ENCODE measurements around the gene NUBP2. TPM values are rescaled to one million over a fixed set of nuclear protein-coding genes. Genes with fewer than 3 reads are reported as not detected.

Gene NUBP2
- total RNA-seq, 1 experiment from 2014 or later, result 103 TPM

DNA sequence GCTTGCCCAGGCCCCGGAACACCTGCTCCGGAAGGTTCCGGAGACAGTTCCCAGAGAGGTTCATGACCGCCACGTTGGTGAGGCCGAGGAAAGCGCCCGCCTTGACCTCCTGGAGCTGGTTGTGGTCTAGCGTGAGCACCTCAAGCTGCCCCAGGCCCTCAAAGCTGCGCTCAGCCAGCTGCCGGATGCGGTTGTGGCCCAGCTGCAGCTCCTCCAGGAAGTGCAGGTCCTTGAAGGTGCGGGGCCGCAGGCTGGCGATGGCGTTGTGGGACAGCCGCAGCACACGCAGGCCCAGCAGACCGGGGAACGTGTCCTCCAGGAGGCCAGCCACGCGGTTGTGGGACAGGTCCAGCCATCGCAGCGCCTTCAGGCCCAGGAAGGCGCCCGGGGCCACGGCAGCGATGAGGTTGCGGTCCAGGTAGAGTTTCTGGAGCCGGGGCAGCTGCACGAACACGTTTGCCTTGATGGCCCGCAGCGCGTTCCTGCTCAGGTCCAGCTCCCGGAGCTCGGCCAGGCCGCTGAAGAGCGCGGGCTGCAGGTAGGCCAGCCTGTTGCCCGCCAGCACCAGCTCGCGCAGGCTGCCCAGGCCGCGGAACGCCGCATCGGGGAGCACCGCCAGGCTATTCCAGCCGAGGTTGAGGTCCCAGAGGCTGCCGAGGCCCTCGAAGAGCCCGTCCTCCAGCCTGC lies 8.6 kb downstream of the NUBP2 start:
- no TSS peak for BruUV-seq (replicated peaks)
- TF ChIP-seq, protein P1, sequence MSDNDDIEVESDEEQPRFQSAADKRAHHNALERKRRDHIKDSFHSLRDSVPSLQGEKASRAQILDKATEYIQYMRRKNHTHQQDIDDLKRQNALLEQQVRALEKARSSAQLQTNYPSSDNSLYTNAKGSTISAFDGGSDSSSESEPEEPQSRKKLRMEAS (IDR thresholded peaks at IDR 0.05), result no peak
- TF ChIP-seq ZNF274 (IDR thresholded peaks at IDR 0.05; ENCODE audit: low read depth, low read length) (no peak), POLR2A (IDR thresholded peaks at IDR 0.05; ENCODE audit: borderline replicate concordance, extremely low read depth, insufficient read depth, insufficient read length) (no peak), ATF3 (IDR thresholded peaks at IDR 0.05) (no peak), ELF1 (IDR thresholded peaks at IDR 0.05; ENCODE audit: borderline replicate concordance, low read depth) (no peak), ZBTB33 (IDR thresholded peaks at IDR 0.05; ENCODE audit: extremely low read depth, insufficient replicate concordance, low read length) (no peak), SRF (IDR thresholded peaks at IDR 0.05; ENCODE audit: low read depth) (no peak), TCF7L2 (IDR thresholded peaks at IDR 0.05; ENCODE audit: borderline replicate concordance, extremely low read depth, insufficient read depth, insufficient read length) (no peak), CBX3 (IDR thresholded peaks at IDR 0.05; ENCODE audit: low read depth) (no peak), SIN3A (IDR thresholded peaks at IDR 0.05; ENCODE audit: low read depth) (no peak)
- TF ChIP-seq, protein P2, sequence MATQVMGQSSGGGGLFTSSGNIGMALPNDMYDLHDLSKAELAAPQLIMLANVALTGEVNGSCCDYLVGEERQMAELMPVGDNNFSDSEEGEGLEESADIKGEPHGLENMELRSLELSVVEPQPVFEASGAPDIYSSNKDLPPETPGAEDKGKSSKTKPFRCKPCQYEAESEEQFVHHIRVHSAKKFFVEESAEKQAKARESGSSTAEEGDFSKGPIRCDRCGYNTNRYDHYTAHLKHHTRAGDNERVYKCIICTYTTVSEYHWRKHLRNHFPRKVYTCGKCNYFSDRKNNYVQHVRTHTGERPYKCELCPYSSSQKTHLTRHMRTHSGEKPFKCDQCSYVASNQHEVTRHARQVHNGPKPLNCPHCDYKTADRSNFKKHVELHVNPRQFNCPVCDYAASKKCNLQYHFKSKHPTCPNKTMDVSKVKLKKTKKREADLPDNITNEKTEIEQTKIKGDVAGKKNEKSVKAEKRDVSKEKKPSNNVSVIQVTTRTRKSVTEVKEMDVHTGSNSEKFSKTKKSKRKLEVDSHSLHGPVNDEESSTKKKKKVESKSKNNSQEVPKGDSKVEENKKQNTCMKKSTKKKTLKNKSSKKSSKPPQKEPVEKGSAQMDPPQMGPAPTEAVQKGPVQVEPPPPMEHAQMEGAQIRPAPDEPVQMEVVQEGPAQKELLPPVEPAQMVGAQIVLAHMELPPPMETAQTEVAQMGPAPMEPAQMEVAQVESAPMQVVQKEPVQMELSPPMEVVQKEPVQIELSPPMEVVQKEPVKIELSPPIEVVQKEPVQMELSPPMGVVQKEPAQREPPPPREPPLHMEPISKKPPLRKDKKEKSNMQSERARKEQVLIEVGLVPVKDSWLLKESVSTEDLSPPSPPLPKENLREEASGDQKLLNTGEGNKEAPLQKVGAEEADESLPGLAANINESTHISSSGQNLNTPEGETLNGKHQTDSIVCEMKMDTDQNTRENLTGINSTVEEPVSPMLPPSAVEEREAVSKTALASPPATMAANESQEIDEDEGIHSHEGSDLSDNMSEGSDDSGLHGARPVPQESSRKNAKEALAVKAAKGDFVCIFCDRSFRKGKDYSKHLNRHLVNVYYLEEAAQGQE (IDR thresholded peaks at IDR 0.05; ENCODE audit: low read depth), result no peak
- RAD21 ChIA-PET (ENCODE audit: low non-redundant PET in 1 of 2, low total read pairs in 2 of 2, uncharacterized antibody in 2 of 2, unreplicated experiment in 2 of 2), result no interaction called here

More for the DNA sequence above, 8.6 kb downstream of the NUBP2 start:
- no peaks in the 10 kb centered on the region for H3K9me2 ChIP-seq (ENCODE audit: insufficient read depth)
- H3K4me1 ChIP-seq (ENCODE audit: control insufficient read depth in 1 of 2, insufficient read depth in 2 of 2, low read length in 2 of 2), result no peaks in the 10 kb centered on the region
- H2AFZ ChIP-seq (ENCODE audit: low read depth, low read length, poor library complexity, severe bottlenecking), result no peak overlapping the region
- no peak overlapping the region for H3K9ac ChIP-seq (ENCODE audit: low read length)
- no peaks in the 10 kb centered on the region for H4K20me1 ChIP-seq (ENCODE audit: insufficient read depth)
- POLR2A ChIA-PET, result no interaction called here
- intact Hi-C loops (cut with micrococcal nuclease), result no loop called here
- no peaks in the 10 kb centered on the region for H3K9me3 ChIP-seq (ENCODE audit: control insufficient read depth in 1 of 2, insufficient read depth in 1 of 2, low read depth in 1 of 2, low read length in 2 of 2)
- peaks cover 12% of the 10 kb centered on the region; the same call in 1 of the 2 replicates for H3K79me2 ChIP-seq (ENCODE audit: insufficient read depth, low read length)
- no peak for ATAC-seq
- no peak overlapping the region for H3K4me3 ChIP-seq (replicated peaks in 1 of 2; ENCODE audit: low read depth in 1 of 2, low read length in 2 of 2)
- H3K4me2 ChIP-seq (ENCODE audit: low read length), result no peak overlapping the region
- no peaks in the 10 kb centered on the region for H3K27me3 ChIP-seq (ENCODE audit: insufficient read depth, low read length)
- CTCF ChIA-PET, result no interaction called here
- DNase-seq (ENCODE audit: low read depth, low spot score), result no peak
- H3K36me3 ChIP-seq (ENCODE audit: control insufficient read depth in 1 of 2, insufficient read depth in 2 of 2, low read length in 2 of 2), result no peaks in the 10 kb centered on the region; a peak in 1 of 4 replicates
- no peak overlapping the region for H3K27ac ChIP-seq (ENCODE audit: low read depth, low read length)
